HUDEP-2 (cell line): Measurements from ENCODE around the gene DLG1.

Source experiments
- DNase-seq, 76 experiments: peaks; one replicate each; lab custom pipeline; 2025; ENCODE audit not compliant: unreplicated experiment in 76 of 76; lab: John Stamatoyannopoulos, UW

The DLG1 gene

GRCh38 chr3:197298341-197298944, at the start of gene DLG1:
Gene DLG1, minus strand, starts transcription at chr3:197298612. Its CDS starts 1,408 bp downstream, at chr3:197297204.
- peak in 74 of 76 experiments; percentile 37 to 89 (median 79) for DNase-seq

- DNase-seq: no peak
Measured at GRCh38 chr3:197348014-197348413, 49.6 kb upstream of the DLG1 start.

- DNase-seq: no peak
Measured at GRCh38 chr3:197345390-197345789, 47.0 kb upstream of the DLG1 start.

- DNase-seq: no peak
Measured at GRCh38 chr3:197344582-197345318, 46.3 kb upstream of the DLG1 start.

- DNase-seq: no peak
Measured at GRCh38 chr3:197343656-197344408, 45.4 kb upstream of the DLG1 start.

GRCh38 chr3:197343111-197343510, 44.7 kb upstream of the DLG1 start:
- DNase-seq: no peak

GRCh38 chr3:197340521-197340871, 42.1 kb upstream of the DLG1 start:
- no peak for DNase-seq

- DNase-seq: no peak
Measured at GRCh38 chr3:197339841-197340520, 41.6 kb upstream of the DLG1 start.

- DNase-seq: peak in 6 of 76 experiments; percentile 3 to 41 (median 20)
Measured at GRCh38 chr3:197338586-197338985, 40.2 kb upstream of the DLG1 start.

GRCh38 chr3:197337656-197338055, 39.2 kb upstream of the DLG1 start:
- no peak for DNase-seq

- no peak for DNase-seq
Measured at GRCh38 chr3:197337214-197337613, 38.8 kb upstream of the DLG1 start.

- DNase-seq: no peak
Measured at GRCh38 chr3:197336348-197336747, 37.9 kb upstream of the DLG1 start.

- no peak for DNase-seq
Measured at GRCh38 chr3:197335428-197336132, 37.2 kb upstream of the DLG1 start.

- DNase-seq: no peak
Measured at GRCh38 chr3:197333901-197334639, 35.7 kb upstream of the DLG1 start.

GRCh38 chr3:197331131-197331530, 32.7 kb upstream of the DLG1 start:
- DNase-seq: peak in 4 of 76 experiments; percentile 4 to 15 (median 6)

GRCh38 chr3:197329382-197329781, 31.0 kb upstream of the DLG1 start:
- DNase-seq: no peak

GRCh38 chr3:197328198-197328597, 29.8 kb upstream of the DLG1 start:
- DNase-seq: no peak

- DNase-seq: no peak
Measured at GRCh38 chr3:197327701-197328100, 29.3 kb upstream of the DLG1 start.

GRCh38 chr3:197325773-197326172, 27.4 kb upstream of the DLG1 start:
- no peak for DNase-seq

GRCh38 chr3:197322149-197322548, 23.7 kb upstream of the DLG1 start:
- no peak for DNase-seq
